WTC11 (cell line): Measurements from ENCODE around the gene FOXP1. TPM values are rescaled to one million over a fixed set of nuclear protein-coding genes. Genes with fewer than 3 reads are reported as not detected.

Source experiments
- ATAC-seq: fragments of 200-7000 bp; cut with Tn5 transposase; 2 replicates; pipeline ENCODE4 v1.10.0; 2021; ENCODE audit warnings: mild to moderate bottlenecking, moderate library complexity
- CTCF ChIA-PET: fragments of 300-600 bp; sonication (Branson Sonifier 250); formaldehyde crosslinking; loops from one replicate; lab custom pipeline; 2021; ENCODE audit warnings: antibody characterized with exemption; lab: Charles Lee
- POLR2A ChIA-PET: fragments of 350-600 bp; sonication (Branson Sonifier 250); formaldehyde crosslinking; loops from one replicate; lab custom pipeline; 2021; ENCODE audit warnings: antibody characterized with exemption; lab: Charles Lee
- DNase-seq: peaks from one replicate; pipeline ENCODE4 v3.0.0; 2021; ENCODE audit warnings: low spot score
- H3K27ac Mint-ChIP-seq: 2 replicates; pipeline ENCODE4 v1.8.0; 2021; ENCODE audit warnings: mixed read lengths
- H3K27me3 Mint-ChIP-seq: 2 replicates; pipeline ENCODE4 v1.8.0; 2021; ENCODE audit warnings: low read depth, mild to moderate bottlenecking, moderate library complexity, mixed read lengths
- H3K36me3 Mint-ChIP-seq: 2 replicates; pipeline ENCODE4 v1.8.0; 2021; ENCODE audit warnings: mixed read lengths
- H3K4me1 Mint-ChIP-seq: 2 replicates; pipeline ENCODE4 v1.8.0; 2022; ENCODE audit warnings: mixed read lengths
- H3K4me3 Mint-ChIP-seq: 2 replicates; pipeline ENCODE4 v1.8.0; 2021; ENCODE audit warnings: mild to moderate bottlenecking, moderate library complexity, mixed read lengths
- H3K9me3 Mint-ChIP-seq: 2 replicates; pipeline ENCODE4 v1.8.0; 2021; ENCODE audit warnings: mixed read lengths
- ELF4 ChIP-seq: sonication (generic); formaldehyde crosslinking; IDR thresholded peaks from 2 replicates; pipeline ENCODE4 v1.8.1; 2022; ENCODE audit warnings: low read depth, mild to moderate bottlenecking, moderate library complexity, missing genetic modification reagents
- ETV6 ChIP-seq: sonication (generic); formaldehyde crosslinking; IDR thresholded peaks from 2 replicates; pipeline ENCODE4 v1.8.1; 2022; ENCODE audit warnings: mild to moderate bottlenecking, missing genetic modification reagents
- FOXJ3 ChIP-seq: sonication (generic); formaldehyde crosslinking; IDR thresholded peaks from 2 replicates; pipeline ENCODE4 v1.9.0; 2021; ENCODE audit warnings: missing genetic modification reagents, mild to moderate bottlenecking, borderline replicate concordance
- FOXK1 ChIP-seq: sonication (generic); formaldehyde crosslinking; IDR thresholded peaks from 2 replicates; pipeline ENCODE4 v1.8.0; 2022; ENCODE audit warnings: mild to moderate bottlenecking, moderate library complexity, missing genetic modification reagents
- GRHL2 ChIP-seq: fragments of 250-450 bp; sonication (Bioruptor Pico); IDR thresholded peaks from 2 replicates; pipeline ENCODE4 v1.8.0; 2022; ENCODE audit warnings: mild to moderate bottlenecking, moderate library complexity; ENCODE audit not compliant: insufficient replicate concordance, severe bottlenecking
- GTF2I ChIP-seq: fragments of 250-450 bp; sonication (Bioruptor Pico); conservative IDR thresholded peaks from 2 replicates; pipeline ENCODE4 v1.4.0; 2021; ENCODE audit warnings: mild to moderate bottlenecking
- PRDM15 ChIP-seq: sonication (generic); formaldehyde crosslinking; IDR thresholded peaks from 2 replicates; pipeline ENCODE4 v1.8.0; 2022; ENCODE audit warnings: missing genetic modification reagents
- SMAD3 ChIP-seq: sonication (generic); formaldehyde crosslinking; IDR thresholded peaks from 2 replicates; pipeline ENCODE4 v1.8.0; 2022; ENCODE audit warnings: missing genetic modification reagents, mild to moderate bottlenecking, borderline replicate concordance
- SMAD4 ChIP-seq: sonication (generic); formaldehyde crosslinking; IDR thresholded peaks from 2 replicates; pipeline ENCODE4 v1.8.0; 2022; ENCODE audit warnings: mild to moderate bottlenecking, missing genetic modification reagents
- STAT6 ChIP-seq: sonication (generic); formaldehyde crosslinking; conservative IDR thresholded peaks from 2 replicates; pipeline ENCODE4 v1.8.1; 2023; ENCODE audit warnings: mild to moderate bottlenecking, low read depth, missing genetic modification reagents, moderate library complexity
- TCF7 ChIP-seq: sonication (generic); formaldehyde crosslinking; IDR thresholded peaks from 2 replicates; pipeline ENCODE4 v1.8.0; 2022; ENCODE audit warnings: mild to moderate bottlenecking, low read depth, missing genetic modification reagents, moderate library complexity
- USF1 ChIP-seq: sonication (generic); formaldehyde crosslinking; IDR thresholded peaks from 2 replicates; pipeline ENCODE4 v1.8.0; 2022; ENCODE audit warnings: mild to moderate bottlenecking, missing genetic modification reagents
- ZMAT4 ChIP-seq: fragments of 250-450 bp; sonication (Bioruptor Pico); IDR thresholded peaks from 2 replicates; pipeline ENCODE4 v1.9.0; 2021; ENCODE audit warnings: mild to moderate bottlenecking
- ZNF232 ChIP-seq: sonication (generic); formaldehyde crosslinking; IDR thresholded peaks from 2 replicates; pipeline ENCODE4 v1.8.0; 2022; ENCODE audit warnings: mild to moderate bottlenecking, missing genetic modification reagents
- ZNF425 ChIP-seq: fragments of 250-450 bp; sonication (Bioruptor Pico); conservative IDR thresholded peaks from 2 replicates; pipeline ENCODE4 v1.9.0; 2021; ENCODE audit warnings: mild to moderate bottlenecking
- total RNA-seq: library from RNA; stranded (reverse); gene quantifications from 3 replicates; pipeline ENCODE4 v1.2.3, GENCODE V29; 2021

Gene FOXP1
- total RNA-seq, 1 experiment from 2014 or later: 25.8 TPM

- no peak for TF ChIP-seq ZNF232 (CRISPR knock-in tag)
- TF ChIP-seq USF1 (CRISPR knock-in tag): no peak
- TF ChIP-seq FOXK1 (CRISPR knock-in tag): no peak
- no peak for TF ChIP-seq ZNF425 (CRISPR knock-in tag)
- no peak for TF ChIP-seq ELF4 (CRISPR knock-in tag)
- no peaks in the 10 kb centered on the region for H3K27me3 Mint-ChIP-seq
- H3K9me3 Mint-ChIP-seq: no peaks in the 10 kb centered on the region
- ChIA-PET CTCF (interaction anchor here (0.7 kb wide), 1 partner anchor 79 kb away, joined by 3 read pairs; no protein-coding TSS in a partner anchor), POLR2A (no interaction called here)
- peaks cover 2% of the 10 kb centered on the region; the same call in 1 of the 2 replicates for H3K4me1 Mint-ChIP-seq
- ATAC-seq (no peak), DNase-seq (no peak)
- no peak overlapping the region for H3K4me3 Mint-ChIP-seq
- no peaks in the 10 kb centered on the region for H3K36me3 Mint-ChIP-seq
- H3K27ac Mint-ChIP-seq: no peak overlapping the region
These were observed 266.4 kb downstream of the FOXP1 start for GRCh38 chr3:71317140-71317539.

- peaks cover 9% of the 10 kb centered on the region for H3K4me1 Mint-ChIP-seq
- H3K27ac Mint-ChIP-seq: no peak overlapping the region
These were observed 267.3 kb downstream of the FOXP1 start for GRCh38 chr3:71316066-71316777.

More at GRCh38 chr3:71316066-71316777, 267.3 kb downstream of the FOXP1 start:
- TF ChIP-seq ETV6 (no peak), SMAD4 (CRISPR knock-in tag) (no peak), GTF2I (CRISPR knock-in tag) (no peak), TCF7 (CRISPR knock-in tag) (no peak), ZMAT4 (CRISPR knock-in tag) (no peak), GRHL2 (CRISPR knock-in tag) (no peak), STAT6 (CRISPR knock-in tag) (no peak), FOXJ3 (CRISPR knock-in tag) (no peak), PRDM15 (CRISPR knock-in tag) (no peak), SMAD3 (CRISPR knock-in tag) (no peak), USF1 (CRISPR knock-in tag) (no peak)
- TF ChIP-seq, all 79 proteins: peak for 0
- Mint-ChIP-seq H3K27me3 (no peaks in the 10 kb centered on the region), H3K36me3 (no peaks in the 10 kb centered on the region), H3K4me3 (no peak overlapping the region), H3K9me3 (no peaks in the 10 kb centered on the region)
- no peak for DNase-seq
- POLR2A ChIA-PET: no interaction called here
- ATAC-seq: no peak
- CTCF ChIA-PET: interaction anchor here (0.7 kb wide), 1 partner anchor 80 kb away, joined by 3 read pairs; no protein-coding TSS in a partner anchor
